Measurements from ENCODE around the gene SUFU.

Gene SUFU

DNA sequence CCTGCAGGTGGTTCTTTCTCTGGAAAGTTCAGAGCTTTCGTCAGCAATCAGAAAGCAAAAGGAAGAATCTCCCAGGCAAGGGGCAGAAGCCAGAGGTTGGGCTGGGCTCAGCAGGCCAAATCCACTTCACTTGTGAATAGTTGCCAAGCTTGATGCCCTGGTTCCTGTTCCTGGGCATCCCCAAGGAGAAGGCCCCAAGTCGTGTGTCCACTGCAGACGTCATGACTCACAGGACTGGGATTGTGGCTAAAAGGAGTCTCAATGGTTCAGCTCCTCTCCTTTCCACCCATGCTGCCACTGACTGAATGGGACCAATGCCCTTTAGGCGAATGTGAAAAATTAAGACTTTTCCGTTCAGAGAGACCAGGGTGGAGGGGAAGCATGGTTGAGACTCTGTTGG is 101.9 kb downstream of the SUFU start:
- no peak for DNase-seq (ENCODE audit: low read depth)
- TF ChIP-seq, protein P1, sequence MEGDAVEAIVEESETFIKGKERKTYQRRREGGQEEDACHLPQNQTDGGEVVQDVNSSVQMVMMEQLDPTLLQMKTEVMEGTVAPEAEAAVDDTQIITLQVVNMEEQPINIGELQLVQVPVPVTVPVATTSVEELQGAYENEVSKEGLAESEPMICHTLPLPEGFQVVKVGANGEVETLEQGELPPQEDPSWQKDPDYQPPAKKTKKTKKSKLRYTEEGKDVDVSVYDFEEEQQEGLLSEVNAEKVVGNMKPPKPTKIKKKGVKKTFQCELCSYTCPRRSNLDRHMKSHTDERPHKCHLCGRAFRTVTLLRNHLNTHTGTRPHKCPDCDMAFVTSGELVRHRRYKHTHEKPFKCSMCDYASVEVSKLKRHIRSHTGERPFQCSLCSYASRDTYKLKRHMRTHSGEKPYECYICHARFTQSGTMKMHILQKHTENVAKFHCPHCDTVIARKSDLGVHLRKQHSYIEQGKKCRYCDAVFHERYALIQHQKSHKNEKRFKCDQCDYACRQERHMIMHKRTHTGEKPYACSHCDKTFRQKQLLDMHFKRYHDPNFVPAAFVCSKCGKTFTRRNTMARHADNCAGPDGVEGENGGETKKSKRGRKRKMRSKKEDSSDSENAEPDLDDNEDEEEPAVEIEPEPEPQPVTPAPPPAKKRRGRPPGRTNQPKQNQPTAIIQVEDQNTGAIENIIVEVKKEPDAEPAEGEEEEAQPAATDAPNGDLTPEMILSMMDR (IDR thresholded peaks at IDR 0.05; ENCODE audit: low read depth, low read length, missing control alignments), result no peak
- H3K4me3 ChIP-seq (ENCODE audit: low read depth, low read length), result no peak overlapping the region

GRCh38 chr10:102608487-102608886 is 104.7 kb downstream of the SUFU start:
- no peak overlapping the region for H3K4me3 ChIP-seq (ENCODE audit: low read depth, low read length)
- TF ChIP-seq, protein P1 (IDR thresholded peaks at IDR 0.05; ENCODE audit: low read depth, low read length, missing control alignments), result no peak
- no peak for DNase-seq (ENCODE audit: low read depth)

DNA sequence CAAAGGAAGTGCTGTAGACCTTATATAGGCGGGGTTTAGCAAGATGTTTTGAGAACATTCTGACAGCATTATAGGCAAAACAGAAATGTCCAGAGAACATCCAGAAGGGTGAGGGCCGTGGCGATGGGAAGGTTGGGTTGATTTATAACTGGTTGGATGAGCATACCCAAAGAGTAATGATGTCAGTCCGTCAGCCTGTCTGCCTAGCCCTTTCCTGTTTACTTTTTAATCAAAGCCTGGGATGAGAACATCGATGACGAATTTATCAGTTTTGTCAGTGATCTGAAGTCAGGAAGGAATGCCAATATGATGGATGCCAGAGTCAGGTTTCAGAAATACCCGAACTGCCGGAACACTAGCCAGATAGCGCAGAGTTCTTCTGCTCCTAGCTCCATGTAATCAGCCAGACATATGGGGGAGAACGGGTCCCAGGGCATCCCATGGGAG is 106.7 kb downstream of the SUFU start:
- TF ChIP-seq, protein P1 (IDR thresholded peaks at IDR 0.05; ENCODE audit: low read depth, low read length, missing control alignments), result no peak
- no peak for DNase-seq (ENCODE audit: low read depth)
- H3K4me3 ChIP-seq (ENCODE audit: low read depth, low read length), result no peak overlapping the region

DNA sequence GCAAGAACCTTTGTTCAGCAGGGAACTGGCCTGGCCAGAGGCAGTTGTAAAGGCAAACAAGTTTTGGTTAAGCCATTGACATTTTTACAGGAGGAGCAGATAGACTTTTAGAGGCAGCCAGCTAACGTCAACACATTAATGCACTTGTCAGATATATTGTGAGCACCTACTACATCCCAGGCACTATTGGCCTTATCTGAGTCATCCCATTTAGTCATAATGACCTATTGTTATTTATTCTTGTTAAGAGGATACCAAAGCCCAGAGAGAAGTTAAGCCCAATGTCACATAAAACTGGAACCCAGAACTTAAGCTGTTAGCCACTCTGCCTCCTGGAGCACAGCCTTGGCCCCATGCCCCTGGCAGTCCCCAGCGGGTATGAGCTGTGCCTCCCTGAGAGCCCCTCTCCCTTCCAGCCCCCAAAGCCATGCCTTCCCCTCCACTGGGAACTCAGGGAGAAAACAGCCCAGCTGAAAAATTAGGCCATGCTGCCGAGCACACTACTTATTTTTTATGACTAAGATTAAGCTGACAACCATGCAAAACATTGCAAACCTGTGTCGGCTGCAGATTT is 107.8 kb downstream of the SUFU start:
- TF ChIP-seq, protein P1 (IDR thresholded peaks at IDR 0.05; ENCODE audit: low read depth, low read length, missing control alignments), result no peak
- no peak for DNase-seq (ENCODE audit: low read depth)
- no peak overlapping the region for H3K4me3 ChIP-seq (ENCODE audit: low read depth, low read length)

DNA sequence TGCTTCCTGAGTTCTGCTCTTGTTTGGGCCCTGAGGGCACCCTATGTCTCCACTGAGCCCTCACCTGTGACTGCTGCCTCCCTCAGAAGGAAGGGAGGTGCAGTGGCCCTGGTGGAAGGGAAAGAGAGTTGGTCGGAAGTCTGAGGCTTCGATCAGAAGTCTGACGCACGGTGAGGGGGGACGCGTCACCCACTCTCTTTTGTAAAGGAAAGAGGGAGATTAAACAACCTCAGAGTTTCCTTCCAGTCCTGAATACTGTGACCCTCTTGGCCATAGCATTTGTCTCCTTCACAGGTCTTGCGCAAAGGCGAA is 109.1 kb downstream of the SUFU start:
- TF ChIP-seq, protein P1 (IDR thresholded peaks at IDR 0.05; ENCODE audit: low read depth, low read length, missing control alignments), result no peak
- no peak for DNase-seq (ENCODE audit: low read depth)

DNA sequence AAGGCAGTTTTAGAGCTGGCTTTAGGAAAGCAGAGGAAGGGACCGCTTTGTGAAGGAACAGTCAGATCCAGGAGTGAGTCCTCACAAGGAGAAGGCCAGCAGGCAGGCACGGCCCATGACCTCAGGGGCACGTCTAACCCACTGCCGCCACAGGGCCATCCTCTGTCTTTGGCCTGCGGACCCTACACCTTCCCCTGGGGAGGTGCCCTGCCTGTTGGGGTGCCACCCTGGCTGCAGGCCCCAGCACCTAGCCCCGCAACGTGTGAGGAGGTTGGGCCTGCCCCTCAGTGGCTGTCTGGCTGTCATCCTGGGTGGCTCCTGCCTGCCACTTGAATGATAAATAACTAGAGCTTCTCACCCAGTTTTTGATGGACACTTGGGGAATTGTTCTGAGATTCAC is 109.5 kb downstream of the SUFU start:
- no peak overlapping the region for H3K4me3 ChIP-seq (ENCODE audit: low read depth, low read length)
- TF ChIP-seq, protein P1 (IDR thresholded peaks at IDR 0.05; ENCODE audit: low read depth, low read length, missing control alignments), result no peak
- DNase-seq (ENCODE audit: low read depth), result no peak

More for the DNA sequence above, 109.1 kb downstream of the SUFU start:
- no peak overlapping the region for H3K4me3 ChIP-seq (ENCODE audit: low read depth, low read length)

- DNase-seq (ENCODE audit: low read depth), result no peak
- TF ChIP-seq, protein P1 (IDR thresholded peaks at IDR 0.05; ENCODE audit: low read depth, low read length, missing control alignments), result no peak
- no peak overlapping the region for H3K4me3 ChIP-seq (ENCODE audit: low read depth, low read length)
These were observed 110.0 kb downstream of the SUFU start for GRCh38 chr10:102613785-102614184.

Measured in GM12864 (cell line).